Pancreas (tissue), 10 donors: ENCODE results near the gene SALL1. TPM values are rescaled to one million over a fixed set of nuclear protein-coding genes. Genes with fewer than 3 reads are reported as not detected.

ENCODE experiments used
- ATAC-seq, 4 donors: fragments of 200-7000 bp; cut with Tn5 transposase; one replicate each; pipeline versions ENCODE4 v1.8.0 to v1.9.1; 2020; ENCODE audit warnings: mild to moderate bottlenecking in 4 of 4, moderate library complexity in 4 of 4
- DNase-seq, 6 donors: peaks; one replicate each; pipeline ENCODE4 v3.0.0-alpha.2; 2020
- FAIRE-seq: peaks from 2 replicates; lab custom pipeline; 2012; peaks lifted over from hg19 to GRCh38; lab: Jason Lieb, UNC
- H3K27ac ChIP-seq, 4 donors: fragments of 200-600 bp; sonication (generic); 1 replicate in 3 of 4; 2 replicates in 1 of 4; pipeline versions ENCODE4 v1.5.0 to v1.8.0; 2020
- H3K27me3 ChIP-seq, 4 donors: fragments of 200-600 bp; one replicate each; pipeline ENCODE4 v1.8.0; 2021
- H3K36me3 ChIP-seq, 3 donors: fragments of 200-600 bp; sonication (generic) in 1 of 3; one replicate each; pipeline versions ENCODE4 v1.5.0 to v1.8.0; 2020 to 2021
- H3K4me1 ChIP-seq, 3 donors: fragments of 200-600 bp; one replicate each; pipeline ENCODE4 v1.8.0; 2021
- H3K4me3 ChIP-seq, 4 donors: fragments of 200-600 bp; sonication (generic) in 2 of 4; one replicate each; pipeline versions ENCODE4 v1.5.0 to v1.8.0; 2020 to 2021
- H3K9me3 ChIP-seq, 4 donors: fragments of 200-600 bp; one replicate each; pipeline ENCODE4 v1.8.0; 2021
- WGBS, 2 donors: extraction: QIAGEN DNeasy Blood & Tissue Kit; methylation state at CpG; one replicate each; pipeline ENCODE4 v1.1.7; 2013; 5-methylcytosine and 5-hydroxymethylcytosine counted together
- intact Hi-C, 3 donors: fragments of 100-400 bp; cut with DNase I; formaldehyde crosslinking; loops; one replicate each; pipeline versions ENCODE4 v1.11.1 to v1.14.2; 2022
- polyA plus RNA-seq, 2 donors: library from polyadenylated mRNA; stranded (reverse); fragments of 200-250 nt; gene quantifications; one replicate each; pipeline ENCODE4 v1.2.3, GENCODE V29; 2013
- total RNA-seq, 6 donors: library from RNA; stranded (reverse); fragmentation: NEBNext Ultra II Directional in 4 of 6; extraction: Animal tissue kit (Norgen Biotek cat#: 25700) in 4 of 6; gene quantifications; one replicate each; pipeline versions ENCODE4 v1.2.1 to v1.2.4, GENCODE V29; 2021 to 2023
- TF ChIP-seq, protein P1 (sequence below), 4 donors: fragments of 200-600 bp; sonication (generic) in 3 of 4; IDR thresholded peaks; one replicate each; pipeline versions ENCODE4 v1.5.0 to v1.8.0; 2021; ENCODE audit warnings: antibody characterized with exemption in 4 of 4
- donor health status: healthy with polysubstance abuse.
- donor health status: DM: no; HTN: no; CAD: no; lungs with moderate emphysema.
- donor health status: DM: no; HTN: no; CAD: no.
- donor health status: control.
- donor health status: control.
- donor health status: Bipolar disorder and iron deficiency.
- donor health status: DM: yes; HTN: yes; CAD: no.
- donor health status: DM: no; HTN: no; CAD: no.
- donor health status: DM: no; HTN: no; CAD: no.
- donor health status: DM: yes; HTN: yes; CAD: no.

The SALL1 gene
- total and polyA plus RNA-seq, 8 donors = 0.39 to 2.0 (median 0.62) TPM

DNA sequence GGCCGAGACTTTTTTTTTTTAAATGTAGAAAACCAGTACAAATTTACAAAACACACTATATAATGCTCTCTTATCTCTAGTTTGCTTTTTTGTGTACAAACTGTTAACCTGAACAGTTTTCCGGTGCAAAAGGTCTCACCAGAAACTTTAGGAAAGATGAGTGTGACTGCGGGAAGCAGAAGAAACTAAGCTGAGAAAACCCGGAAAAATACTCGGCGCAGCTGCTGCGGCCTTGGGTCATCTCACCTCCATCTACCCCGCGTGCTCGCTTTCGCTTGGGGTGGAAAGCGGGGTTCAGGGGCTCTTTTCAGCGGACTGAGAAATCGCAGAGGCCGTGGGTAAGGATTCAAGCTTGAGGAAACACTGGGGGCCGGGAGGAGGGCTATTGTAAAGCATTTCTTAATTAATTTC is 1.8 kb downstream of the SALL1 start:
- DNase-seq = no peak
- TF ChIP-seq, protein P1, sequence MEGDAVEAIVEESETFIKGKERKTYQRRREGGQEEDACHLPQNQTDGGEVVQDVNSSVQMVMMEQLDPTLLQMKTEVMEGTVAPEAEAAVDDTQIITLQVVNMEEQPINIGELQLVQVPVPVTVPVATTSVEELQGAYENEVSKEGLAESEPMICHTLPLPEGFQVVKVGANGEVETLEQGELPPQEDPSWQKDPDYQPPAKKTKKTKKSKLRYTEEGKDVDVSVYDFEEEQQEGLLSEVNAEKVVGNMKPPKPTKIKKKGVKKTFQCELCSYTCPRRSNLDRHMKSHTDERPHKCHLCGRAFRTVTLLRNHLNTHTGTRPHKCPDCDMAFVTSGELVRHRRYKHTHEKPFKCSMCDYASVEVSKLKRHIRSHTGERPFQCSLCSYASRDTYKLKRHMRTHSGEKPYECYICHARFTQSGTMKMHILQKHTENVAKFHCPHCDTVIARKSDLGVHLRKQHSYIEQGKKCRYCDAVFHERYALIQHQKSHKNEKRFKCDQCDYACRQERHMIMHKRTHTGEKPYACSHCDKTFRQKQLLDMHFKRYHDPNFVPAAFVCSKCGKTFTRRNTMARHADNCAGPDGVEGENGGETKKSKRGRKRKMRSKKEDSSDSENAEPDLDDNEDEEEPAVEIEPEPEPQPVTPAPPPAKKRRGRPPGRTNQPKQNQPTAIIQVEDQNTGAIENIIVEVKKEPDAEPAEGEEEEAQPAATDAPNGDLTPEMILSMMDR (IDR thresholded peaks at IDR 0.05) = no peak
- H3K4me3 ChIP-seq = no peak overlapping the region

GRCh38 chr16:51148678-51149228 is 2.3 kb downstream of the SALL1 start:
- WGBS, 2 donors = 81 to 93% methylated on average over 2 of the region's 2 CpGs
- ATAC-seq (no peak), DNase-seq (no peak), FAIRE-seq (no peak)
- H3K4me3 ChIP-seq = no peak overlapping the region
- TF ChIP-seq, protein P1 (IDR thresholded peaks at IDR 0.05) = no peak
- intact Hi-C loops = no loop called here
- H3K27me3 ChIP-seq = peaks cover 0 to 31% (median 14%) of the 10 kb centered on the region in 4 donors
- no peak overlapping the region for H3K27ac ChIP-seq
- no peaks in the 10 kb centered on the region for H3K36me3 ChIP-seq
- peaks cover 4 to 19% (median 8%) of the 10 kb centered on the region in 3 donors for H3K4me1 ChIP-seq
- no peaks in the 10 kb centered on the region for H3K9me3 ChIP-seq

More for the DNA sequence above, 1.8 kb downstream of the SALL1 start:
- peaks cover 0 to 34% (median 15%) of the 10 kb centered on the region in 4 donors for H3K27me3 ChIP-seq
- FAIRE-seq = no peak
- no peak overlapping the region for H3K27ac ChIP-seq
- H3K36me3 ChIP-seq = no peaks in the 10 kb centered on the region
- no peak for ATAC-seq
- WGBS, 2 donors = 66 to 70% methylated on average over 16 of the region's 16 CpGs
- no peaks in the 10 kb centered on the region for H3K9me3 ChIP-seq
- H3K4me1 ChIP-seq = peaks cover 4 to 19% (median 8%) of the 10 kb centered on the region in 3 donors
- intact Hi-C loops = no loop called here

- Histone ChIP-seq H3K9me3 (no peaks in the 10 kb centered on the region), H3K27me3 (peaks cover 0 to 26% (median 11%) of the 10 kb centered on the region in 4 donors), H3K4me3 (no peak overlapping the region), H3K4me1 (peaks cover 4 to 19% (median 8%) of the 10 kb centered on the region in 3 donors), H3K27ac (no peak overlapping the region), H3K36me3 (no peaks in the 10 kb centered on the region)
- ATAC-seq (no peak), FAIRE-seq (no peak), DNase-seq (no peak)
- TF ChIP-seq, protein P1 (IDR thresholded peaks at IDR 0.05) = no peak
- intact Hi-C loops = no loop called here
- WGBS, 2 donors = 84 to 93% methylated on average over 3 of the region's 3 CpGs
Measured at GRCh38 chr16:51147776-51148677, 3.0 kb downstream of the SALL1 start.

DNA sequence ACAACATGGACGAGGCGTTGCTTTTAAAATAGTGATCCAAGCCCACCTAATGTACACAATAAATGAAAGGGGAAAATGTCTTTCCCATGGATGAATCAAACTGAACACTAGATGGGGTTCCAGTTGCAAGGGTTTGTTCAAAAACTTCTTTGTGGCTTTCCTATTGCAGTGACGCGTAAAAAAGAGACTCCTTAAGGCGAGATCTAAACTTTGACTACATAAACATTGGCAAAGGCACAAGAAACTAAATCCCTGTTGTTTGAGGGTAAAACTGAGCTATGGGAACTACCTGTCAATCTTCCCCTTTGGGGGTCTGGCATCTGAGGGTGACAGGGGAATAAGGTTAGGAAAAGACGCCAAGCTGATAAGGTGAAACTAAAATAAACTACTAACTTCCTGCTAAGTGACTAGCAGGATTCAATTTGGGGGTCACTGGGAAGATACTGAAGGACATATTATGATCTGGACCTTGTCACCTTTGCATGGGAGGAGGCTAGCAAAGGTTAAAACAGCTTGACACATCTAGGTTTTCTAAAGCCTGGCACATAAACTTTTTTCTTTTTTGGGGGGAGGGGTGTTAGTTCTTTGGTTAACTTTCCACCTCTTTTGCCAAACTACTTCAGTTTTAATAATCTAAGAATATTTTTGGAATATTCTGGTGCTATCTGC is 4.7 kb downstream of the SALL1 start:
- H3K27me3 ChIP-seq = peaks cover 0 to 20% (median 10%) of the 10 kb centered on the region in 4 donors
- intact Hi-C loops = no loop called here
- FAIRE-seq (no peak), DNase-seq (no peak), ATAC-seq (no peak)
- peaks cover 0 to 8% (median 3%) of the 10 kb centered on the region in 3 donors for H3K4me1 ChIP-seq
- TF ChIP-seq, protein P1 (IDR thresholded peaks at IDR 0.05) = no peak
- H3K9me3 ChIP-seq = no peaks in the 10 kb centered on the region
- H3K27ac ChIP-seq = no peak overlapping the region
- no peak overlapping the region for H3K4me3 ChIP-seq
- WGBS, 2 donors = 55 to 56% methylated on average over 6 of the region's 6 CpGs
- H3K36me3 ChIP-seq = no peaks in the 10 kb centered on the region
